NCI-H748 (cell line): ENCODE results near the gene RRAS2.
A peak's percentile ranks its signal among the peaks of the same experiment; 100 is the strongest.
"Not testable (repeated sequence)": the region's sequence is repeated elsewhere in the genome, so short reads cannot be mapped to it uniquely, and the experiment has no call there.

Experiments used
- DNase-seq: peaks from one replicate; lab custom pipeline; 2025; ENCODE audit not compliant: unreplicated experiment; lab: John Stamatoyannopoulos, UW

RRAS2 gene

GRCh38 chr11:14259878-14260277 lies 99.1 kb downstream of the RRAS2 start:
- no peak for DNase-seq

- peak; percentile 36 for DNase-seq
These were observed 99.7 kb downstream of the RRAS2 start for GRCh38 chr11:14259186-14259784.

GRCh38 chr11:14258221-14258935 lies 100.6 kb downstream of the RRAS2 start:
- no peak for DNase-seq

GRCh38 chr11:14255238-14255534 lies 103.8 kb downstream of the RRAS2 start:
- DNase-seq = no peak

- no peak for DNase-seq
These were observed 104.3 kb downstream of the RRAS2 start for GRCh38 chr11:14254533-14255237.

GRCh38 chr11:14253840-14254239 lies 105.1 kb downstream of the RRAS2 start:
- DNase-seq = no peak

GRCh38 chr11:14253421-14253820 lies 105.6 kb downstream of the RRAS2 start:
- DNase-seq = no peak

GRCh38 chr11:14252501-14252900 lies 106.5 kb downstream of the RRAS2 start:
- DNase-seq = not testable (repeated sequence)

GRCh38 chr11:14251754-14252153 lies 107.2 kb downstream of the RRAS2 start:
- no peak for DNase-seq

- DNase-seq = peak; percentile 73
These were observed 109.6 kb downstream of the RRAS2 start for GRCh38 chr11:14249121-14249963.

- DNase-seq = peak; percentile 6
These were observed 110.4 kb downstream of the RRAS2 start for GRCh38 chr11:14248580-14248981.

GRCh38 chr11:14245444-14245843 lies 113.5 kb downstream of the RRAS2 start:
- no peak for DNase-seq

GRCh38 chr11:14244926-14245325 lies 114.1 kb downstream of the RRAS2 start:
- DNase-seq = no peak

GRCh38 chr11:14242733-14243132 lies 116.2 kb downstream of the RRAS2 start:
- no peak for DNase-seq

GRCh38 chr11:14242187-14242586 lies 116.8 kb downstream of the RRAS2 start:
- no peak for DNase-seq

- no peak for DNase-seq
These were observed 118.0 kb downstream of the RRAS2 start for GRCh38 chr11:14240951-14241350.

- no peak for DNase-seq
These were observed 118.8 kb downstream of the RRAS2 start for GRCh38 chr11:14240221-14240620.

- no peak for DNase-seq
These were observed 121.5 kb downstream of the RRAS2 start for GRCh38 chr11:14237444-14237961.

- no peak for DNase-seq
These were observed 123.3 kb downstream of the RRAS2 start for GRCh38 chr11:14235701-14236100.

- no peak for DNase-seq
These were observed 124.5 kb downstream of the RRAS2 start for GRCh38 chr11:14234446-14234845.

GRCh38 chr11:14232652-14233051 lies 126.3 kb downstream of the RRAS2 start:
- no peak for DNase-seq
